Astrocyte (in vitro differentiated cells and primary cell): ENCODE data around the gene PTPRT.

Experiments used
- CTCF ChIP-seq: IDR thresholded peaks from 2 replicates; pipeline ENCODE4 v1.5.1; 2011; ENCODE audit warnings: low read depth, mild to moderate bottlenecking, inconsistent platforms, low read length, moderate library complexity; ENCODE audit not compliant: insufficient read depth
- EZH2 ChIP-seq: IDR thresholded peaks from 2 replicates; pipeline ENCODE4 v1.6.1; 2012; ENCODE audit warnings: mild to moderate bottlenecking, low read length, inconsistent platforms; ENCODE audit not compliant: insufficient read depth

- TF ChIP-seq CTCF, result no peak
- no peak for TF ChIP-seq EZH2
These were observed 594.1 kb downstream of the PTPRT start for GRCh38 chr20:42595625-42596024.
